ENCODE measurements around the gene GRID1. TPM values are rescaled to one million over a fixed set of nuclear protein-coding genes. Genes with fewer than 3 reads are reported as not detected.

The GRID1 gene
- total RNA-seq, 1 donor from 2014 or later = 0.75 TPM

DNA sequence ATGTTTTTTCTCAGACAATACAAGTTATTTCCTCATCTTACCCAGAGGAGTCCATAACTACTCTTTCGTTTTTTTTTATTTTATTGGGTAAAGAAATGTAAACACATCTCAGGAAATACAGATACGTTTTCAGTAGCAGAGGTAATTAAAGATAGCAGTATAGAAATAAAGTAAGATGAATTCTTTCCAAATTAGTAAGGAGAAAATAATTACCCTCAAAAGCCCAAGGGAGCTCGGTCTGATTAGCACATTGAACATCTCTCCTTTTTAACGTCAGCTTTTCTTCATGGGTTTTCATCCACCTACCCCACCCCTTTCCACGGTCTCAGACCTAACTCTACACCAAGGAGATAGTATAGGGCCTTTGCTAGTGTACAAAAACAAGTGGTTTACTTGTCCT lies 294.2 kb downstream of the GRID1 start:
- Histone ChIP-seq H3K9me3 (ENCODE audit: insufficient read depth, low read depth, low read length) (no peaks in the 10 kb centered on the region), H4K20me1 (ENCODE audit: insufficient read depth, low read length) (no peaks in the 10 kb centered on the region), H3K79me2 (ENCODE audit: insufficient read depth, low read length) (no peaks in the 10 kb centered on the region), H3K4me2 (ENCODE audit: low read length) (no peak overlapping the region), H2AFZ (ENCODE audit: low read depth, low read length) (no peak overlapping the region), H3K27me3 (ENCODE audit: insufficient read depth, low read length) (no peaks in the 10 kb centered on the region), H3K4me1 (ENCODE audit: insufficient read depth, low read length) (no peaks in the 10 kb centered on the region), H3K4me3 (ENCODE audit: insufficient read depth, low read depth, low read length) (no peak overlapping the region), H3K9ac (ENCODE audit: low read length) (no peak overlapping the region), H3K36me3 (ENCODE audit: insufficient read depth, low read length) (no peaks in the 10 kb centered on the region), H3K27ac (ENCODE audit: low read depth, low read length) (no peak overlapping the region)
- TF ChIP-seq EZH2 (IDR thresholded peaks at IDR 0.05; ENCODE audit: insufficient read depth, low read length) = no peak
- TF ChIP-seq, protein P1, sequence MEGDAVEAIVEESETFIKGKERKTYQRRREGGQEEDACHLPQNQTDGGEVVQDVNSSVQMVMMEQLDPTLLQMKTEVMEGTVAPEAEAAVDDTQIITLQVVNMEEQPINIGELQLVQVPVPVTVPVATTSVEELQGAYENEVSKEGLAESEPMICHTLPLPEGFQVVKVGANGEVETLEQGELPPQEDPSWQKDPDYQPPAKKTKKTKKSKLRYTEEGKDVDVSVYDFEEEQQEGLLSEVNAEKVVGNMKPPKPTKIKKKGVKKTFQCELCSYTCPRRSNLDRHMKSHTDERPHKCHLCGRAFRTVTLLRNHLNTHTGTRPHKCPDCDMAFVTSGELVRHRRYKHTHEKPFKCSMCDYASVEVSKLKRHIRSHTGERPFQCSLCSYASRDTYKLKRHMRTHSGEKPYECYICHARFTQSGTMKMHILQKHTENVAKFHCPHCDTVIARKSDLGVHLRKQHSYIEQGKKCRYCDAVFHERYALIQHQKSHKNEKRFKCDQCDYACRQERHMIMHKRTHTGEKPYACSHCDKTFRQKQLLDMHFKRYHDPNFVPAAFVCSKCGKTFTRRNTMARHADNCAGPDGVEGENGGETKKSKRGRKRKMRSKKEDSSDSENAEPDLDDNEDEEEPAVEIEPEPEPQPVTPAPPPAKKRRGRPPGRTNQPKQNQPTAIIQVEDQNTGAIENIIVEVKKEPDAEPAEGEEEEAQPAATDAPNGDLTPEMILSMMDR (IDR thresholded peaks at IDR 0.05; ENCODE audit: insufficient read depth, low read depth, low read length) = no peak
- Mint-ChIP-seq H3K4me1 (ENCODE audit: low read depth, unreplicated experiment) (no peaks in the 10 kb centered on the region), H3K36me3 (ENCODE audit: low read depth, unreplicated experiment) (no peaks in the 10 kb centered on the region), H3K27ac (ENCODE audit: unreplicated experiment) (no peak overlapping the region), H3K4me3 (ENCODE audit: unreplicated experiment) (no peak overlapping the region), H3K9me3 (ENCODE audit: unreplicated experiment) (peaks cover 4% of the 10 kb centered on the region), H3K27me3 (ENCODE audit: low read depth, unreplicated experiment) (peaks cover 24% of the 10 kb centered on the region)
- FAIRE-seq = no peak
- DNase-seq (ENCODE audit: low read depth) = no peak

DNA sequence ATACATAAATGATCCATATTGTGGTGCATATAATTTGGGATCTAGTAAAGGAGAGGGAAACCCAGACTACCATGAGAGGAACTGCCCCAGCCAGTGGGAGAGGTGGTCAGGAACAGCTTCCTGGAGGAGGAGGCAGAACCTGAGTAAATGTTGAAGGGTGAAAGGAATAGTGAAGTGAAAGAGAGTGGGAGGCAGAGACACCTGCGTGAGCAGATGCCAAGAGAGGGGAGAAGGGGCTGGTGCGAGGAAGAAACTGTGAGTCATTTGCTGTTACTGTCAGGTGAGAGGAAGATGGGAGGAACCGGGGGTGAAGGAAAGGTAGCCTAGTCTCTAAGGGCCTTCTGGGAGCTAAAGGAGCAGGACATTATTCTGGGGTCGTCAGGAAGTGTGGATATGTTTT lies 294.8 kb downstream of the GRID1 start:
- Mint-ChIP-seq H3K4me1 (ENCODE audit: low read depth, unreplicated experiment) (no peaks in the 10 kb centered on the region), H3K9me3 (ENCODE audit: unreplicated experiment) (peaks cover 4% of the 10 kb centered on the region), H3K36me3 (ENCODE audit: low read depth, unreplicated experiment) (no peaks in the 10 kb centered on the region), H3K27ac (ENCODE audit: unreplicated experiment) (no peak overlapping the region), H3K4me3 (ENCODE audit: unreplicated experiment) (no peak overlapping the region), H3K27me3 (ENCODE audit: low read depth, unreplicated experiment) (peaks cover 24% of the 10 kb centered on the region)
- Histone ChIP-seq H3K79me2 (ENCODE audit: insufficient read depth, low read length) (no peaks in the 10 kb centered on the region), H3K4me1 (ENCODE audit: insufficient read depth, low read length) (no peaks in the 10 kb centered on the region), H3K27me3 (ENCODE audit: insufficient read depth, low read length) (no peaks in the 10 kb centered on the region), H3K9ac (ENCODE audit: low read length) (no peak overlapping the region), H3K9me3 (ENCODE audit: insufficient read depth, low read depth, low read length) (no peaks in the 10 kb centered on the region), H3K36me3 (ENCODE audit: insufficient read depth, low read length) (no peaks in the 10 kb centered on the region), H3K4me2 (ENCODE audit: low read length) (no peak overlapping the region), H3K4me3 (ENCODE audit: insufficient read depth, low read depth, low read length) (no peak overlapping the region), H3K27ac (ENCODE audit: low read depth, low read length) (no peak overlapping the region), H4K20me1 (ENCODE audit: insufficient read depth, low read length) (no peaks in the 10 kb centered on the region), H2AFZ (ENCODE audit: low read depth, low read length) (no peak overlapping the region)
- TF ChIP-seq EZH2 (IDR thresholded peaks at IDR 0.05; ENCODE audit: insufficient read depth, low read length) = no peak
- TF ChIP-seq, protein P1 (IDR thresholded peaks at IDR 0.05; ENCODE audit: insufficient read depth, low read depth, low read length) = no peak
- FAIRE-seq (no peak), DNase-seq (ENCODE audit: low read depth) (no peak)

DNA sequence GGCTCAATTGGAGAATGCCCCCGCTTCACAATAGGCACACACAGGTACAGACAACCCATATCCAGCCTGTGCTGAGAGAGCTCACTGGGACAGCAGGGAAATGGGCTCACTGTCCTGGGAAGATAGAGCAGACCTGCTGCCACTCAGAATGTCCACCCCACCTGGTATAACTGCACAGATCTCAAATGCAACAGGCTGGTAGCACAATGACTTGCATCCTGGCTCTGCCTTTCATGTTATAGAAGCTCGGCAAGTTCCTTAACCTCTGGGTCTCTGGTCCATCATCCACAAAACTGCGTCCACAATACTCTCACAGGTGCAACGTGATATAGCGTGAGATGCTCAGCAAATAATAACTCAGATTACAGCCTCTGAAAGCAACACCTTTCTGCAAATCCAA lies 295.4 kb downstream of the GRID1 start:
- no peaks in the 10 kb centered on the region for H3K4me1 ChIP-seq (ENCODE audit: insufficient read depth, low read length)
- Mint-ChIP-seq H3K36me3 (ENCODE audit: low read depth, unreplicated experiment) (no peaks in the 10 kb centered on the region), H3K9me3 (ENCODE audit: unreplicated experiment) (peaks cover 4% of the 10 kb centered on the region), H3K27ac (ENCODE audit: unreplicated experiment) (no peak overlapping the region), H3K4me1 (ENCODE audit: low read depth, unreplicated experiment) (no peaks in the 10 kb centered on the region), H3K27me3 (ENCODE audit: low read depth, unreplicated experiment) (peaks cover 24% of the 10 kb centered on the region), H3K4me3 (ENCODE audit: unreplicated experiment) (no peak overlapping the region)
- H3K79me2 ChIP-seq (ENCODE audit: insufficient read depth, low read length) = no peaks in the 10 kb centered on the region
- no peak for TF ChIP-seq EZH2 (IDR thresholded peaks at IDR 0.05; ENCODE audit: insufficient read depth, low read length)
- TF ChIP-seq, protein P1 (IDR thresholded peaks at IDR 0.05; ENCODE audit: insufficient read depth, low read depth, low read length) = no peak
- DNase-seq (ENCODE audit: low read depth) (no peak), FAIRE-seq (no peak)
- H2AFZ ChIP-seq (ENCODE audit: low read depth, low read length) = no peak overlapping the region
- H3K9me3 ChIP-seq (ENCODE audit: insufficient read depth, low read depth, low read length) = no peaks in the 10 kb centered on the region
- no peaks in the 10 kb centered on the region for H4K20me1 ChIP-seq (ENCODE audit: insufficient read depth, low read length)
- no peaks in the 10 kb centered on the region for H3K36me3 ChIP-seq (ENCODE audit: insufficient read depth, low read length)
- H3K4me2 ChIP-seq (ENCODE audit: low read length) = no peak overlapping the region
- H3K9ac ChIP-seq (ENCODE audit: low read length) = no peak overlapping the region
- no peaks in the 10 kb centered on the region for H3K27me3 ChIP-seq (ENCODE audit: insufficient read depth, low read length)
- no peak overlapping the region for H3K4me3 ChIP-seq (ENCODE audit: insufficient read depth, low read depth, low read length)
- no peak overlapping the region for H3K27ac ChIP-seq (ENCODE audit: low read depth, low read length)
